Activated T-helper 9 cell treated with anti-CD3 and anti-CD28 coated beads, Interleukin-2, amount 50 U/mL, for 16 hours (primary cell): ENCODE measurements around the gene FGGY.
"Not testable (repeated sequence)": the region's sequence is repeated elsewhere in the genome, so short reads cannot be mapped to it uniquely, and the experiment has no call there.

Experiments used
- DNase-seq: peaks from one replicate; pipeline ENCODE4 v3.0.0-alpha.2; 2020; ENCODE audit warnings: low read depth

FGGY gene

GRCh38 chr1:59350521-59350920 lies 53.6 kb downstream of the FGGY start:
- no peak for DNase-seq

GRCh38 chr1:59352065-59352464 lies 55.2 kb downstream of the FGGY start:
- DNase-seq: no peak

- no peak for DNase-seq
These were observed 56.6 kb downstream of the FGGY start for GRCh38 chr1:59353453-59353852.

GRCh38 chr1:59354239-59354638 lies 57.3 kb downstream of the FGGY start:
- not testable (repeated sequence) for DNase-seq

- DNase-seq: no peak
These were observed 57.9 kb downstream of the FGGY start for GRCh38 chr1:59354709-59355337.

DNA sequence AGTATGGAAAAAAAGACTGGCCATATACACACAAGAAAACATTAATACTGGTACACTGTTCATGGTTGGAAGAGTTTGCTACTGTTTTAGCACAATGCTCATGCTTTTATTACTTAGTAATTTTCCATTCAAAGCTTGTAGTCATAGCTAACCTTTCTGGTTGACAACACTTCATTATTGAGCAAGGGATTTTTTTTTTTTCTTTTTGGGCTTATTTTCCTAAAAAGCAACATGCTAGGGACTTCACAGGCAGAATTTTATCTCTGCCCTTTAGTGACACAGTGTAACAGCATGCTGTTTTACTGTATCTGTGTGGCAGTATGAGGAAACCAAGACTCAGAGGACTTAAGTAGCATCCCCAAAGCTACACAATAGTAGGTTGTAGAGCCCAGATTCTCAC lies 58.5 kb downstream of the FGGY start:
- DNase-seq: no peak

DNA sequence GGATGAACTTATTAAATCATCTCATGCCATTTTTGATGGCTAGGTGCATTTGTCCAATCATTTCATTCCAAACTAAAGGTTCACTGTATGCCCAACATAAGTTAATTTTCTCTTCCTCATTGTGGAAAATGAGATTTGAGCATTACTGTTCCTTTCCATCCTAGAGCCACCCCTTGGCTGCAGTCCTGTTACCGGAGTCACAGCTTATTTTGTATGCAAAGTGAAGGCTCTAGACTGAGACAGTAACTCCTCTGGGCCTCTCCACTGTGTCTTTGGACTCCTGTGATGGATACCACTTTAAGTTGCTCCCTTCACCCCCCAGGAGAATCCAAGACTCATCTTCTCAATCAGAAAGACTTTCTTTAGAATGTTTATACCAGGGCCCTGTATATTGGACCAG lies 59.7 kb downstream of the FGGY start:
- no peak for DNase-seq

DNA sequence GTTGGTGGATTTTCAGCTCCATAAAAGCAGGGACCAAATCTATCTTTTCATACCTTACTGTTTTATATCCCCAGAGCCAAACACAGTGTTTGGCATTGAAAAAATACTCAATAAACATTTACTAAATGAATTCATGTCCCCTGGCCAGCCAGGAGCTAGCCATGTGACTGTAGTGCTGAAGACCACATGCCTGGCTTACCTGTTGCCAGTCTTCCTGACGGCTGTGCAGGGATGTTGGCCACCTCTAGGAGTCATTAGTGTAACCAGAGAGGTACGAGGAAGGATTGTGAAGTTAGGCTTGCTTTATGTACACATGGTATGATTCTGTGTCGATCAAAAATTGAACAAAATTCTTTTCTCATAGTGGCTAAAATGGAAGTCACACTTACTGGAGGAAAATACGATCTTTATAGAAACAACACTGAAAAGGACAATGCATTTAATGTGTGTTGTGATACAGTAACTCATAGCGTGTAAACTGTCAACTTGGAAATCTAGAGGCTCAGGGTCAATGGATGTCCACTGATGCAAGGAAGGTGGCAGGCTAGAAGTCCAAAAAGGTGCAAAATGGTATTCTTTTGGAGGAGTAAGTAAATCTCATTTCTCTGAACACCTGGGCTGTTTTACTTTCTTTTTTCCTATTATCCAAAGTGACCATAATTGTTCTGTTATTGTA lies 60.9 kb downstream of the FGGY start:
- no peak for DNase-seq

GRCh38 chr1:59359325-59359724 lies 62.4 kb downstream of the FGGY start:
- no peak for DNase-seq

DNA sequence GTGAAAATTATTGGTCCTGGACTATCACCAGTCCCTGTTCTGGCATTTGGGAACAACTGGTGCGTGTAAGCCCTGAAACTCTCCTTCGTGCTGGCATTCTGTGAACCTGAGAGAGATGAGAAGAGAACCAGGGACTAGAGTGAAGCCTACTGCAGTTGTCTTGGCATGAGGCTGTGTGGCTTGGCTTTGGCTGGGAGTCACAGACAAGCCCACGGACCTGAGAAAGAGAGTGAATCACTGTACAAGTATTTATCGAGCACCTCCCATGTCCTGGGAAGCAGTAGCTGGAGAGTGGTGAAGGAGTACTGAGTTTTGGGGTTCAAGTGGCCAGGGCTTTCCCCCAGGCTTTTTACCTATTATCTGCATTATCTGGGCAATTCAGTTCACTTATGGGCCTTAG lies 63.3 kb downstream of the FGGY start:
- DNase-seq: no peak

DNA sequence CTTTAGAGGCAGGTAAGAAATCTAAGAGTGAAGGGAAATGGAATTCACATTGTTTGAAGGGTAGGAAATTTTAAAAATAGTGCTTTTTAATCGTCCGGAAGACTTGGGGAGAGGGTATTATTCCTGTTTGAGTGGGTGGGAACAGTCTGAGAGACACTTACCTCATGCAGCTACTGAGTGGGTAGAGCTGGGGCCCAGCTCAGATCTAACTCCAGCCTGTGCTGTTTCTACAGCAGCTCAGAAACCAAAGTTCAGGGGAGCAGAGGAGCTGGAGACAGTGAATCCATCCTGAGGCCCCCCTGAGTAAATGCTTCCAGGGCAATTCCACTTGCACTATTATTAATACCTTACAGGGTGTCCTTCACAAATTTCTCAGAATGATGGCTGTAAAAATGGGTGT lies 63.8 kb downstream of the FGGY start:
- no peak for DNase-seq

DNA sequence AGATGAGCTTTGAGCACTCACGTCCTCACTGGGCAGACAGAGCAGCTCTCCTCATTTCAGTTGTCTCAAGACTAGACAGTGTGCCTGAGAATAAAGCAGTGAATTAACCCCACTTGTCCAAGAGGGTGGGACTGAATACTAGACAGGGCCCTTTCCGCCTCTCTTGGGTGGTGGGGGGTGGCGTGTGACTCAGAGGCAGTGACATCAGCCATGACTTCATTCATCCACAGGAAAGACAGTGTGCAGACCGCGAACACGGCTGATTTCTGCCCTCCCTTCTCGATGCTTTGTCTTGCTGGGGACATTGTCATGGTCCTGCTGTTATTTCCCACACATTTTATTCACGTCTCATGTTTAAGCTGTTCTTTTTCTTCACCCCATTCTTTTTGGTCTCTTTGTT lies 64.9 kb downstream of the FGGY start:
- no peak for DNase-seq

DNA sequence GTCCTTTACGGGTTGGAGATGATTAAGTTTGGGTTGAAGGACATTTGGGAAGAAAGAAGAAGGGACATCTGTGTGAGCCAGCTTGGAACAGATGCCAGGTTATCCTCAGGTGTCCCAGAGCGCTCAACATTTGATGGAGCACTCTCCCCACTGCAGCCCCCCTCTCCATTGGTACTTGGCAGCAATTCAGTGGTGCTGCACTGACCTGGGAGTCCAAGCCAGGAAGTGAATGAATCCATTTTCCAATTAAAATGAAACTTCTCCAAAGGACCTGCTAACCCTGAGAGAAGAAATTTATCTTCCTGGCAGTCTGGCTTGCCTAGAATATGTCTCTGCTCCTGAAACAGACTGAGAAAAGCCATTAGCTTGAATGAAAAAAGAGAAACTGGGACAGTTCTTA lies 67.1 kb downstream of the FGGY start:
- DNase-seq: no peak

DNA sequence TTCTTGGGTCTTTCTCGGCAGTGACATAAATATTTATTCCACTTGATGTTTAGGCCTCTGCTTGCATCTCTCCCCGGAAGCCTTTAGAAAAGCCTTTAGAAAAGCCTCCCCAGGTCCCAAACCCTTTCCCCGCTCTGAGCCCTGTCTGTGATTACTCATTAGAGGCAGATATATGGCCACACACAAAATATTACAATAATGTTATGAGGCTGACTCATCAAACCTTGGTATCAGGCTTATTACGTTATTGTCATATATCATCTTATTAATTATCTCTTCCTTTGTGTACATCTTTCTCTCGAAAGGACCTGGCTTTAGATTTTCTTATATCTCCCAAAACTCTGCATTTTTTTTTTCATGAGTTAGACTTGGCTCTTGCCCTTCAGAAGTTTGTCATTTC lies 69.5 kb downstream of the FGGY start:
- DNase-seq: no peak

DNA sequence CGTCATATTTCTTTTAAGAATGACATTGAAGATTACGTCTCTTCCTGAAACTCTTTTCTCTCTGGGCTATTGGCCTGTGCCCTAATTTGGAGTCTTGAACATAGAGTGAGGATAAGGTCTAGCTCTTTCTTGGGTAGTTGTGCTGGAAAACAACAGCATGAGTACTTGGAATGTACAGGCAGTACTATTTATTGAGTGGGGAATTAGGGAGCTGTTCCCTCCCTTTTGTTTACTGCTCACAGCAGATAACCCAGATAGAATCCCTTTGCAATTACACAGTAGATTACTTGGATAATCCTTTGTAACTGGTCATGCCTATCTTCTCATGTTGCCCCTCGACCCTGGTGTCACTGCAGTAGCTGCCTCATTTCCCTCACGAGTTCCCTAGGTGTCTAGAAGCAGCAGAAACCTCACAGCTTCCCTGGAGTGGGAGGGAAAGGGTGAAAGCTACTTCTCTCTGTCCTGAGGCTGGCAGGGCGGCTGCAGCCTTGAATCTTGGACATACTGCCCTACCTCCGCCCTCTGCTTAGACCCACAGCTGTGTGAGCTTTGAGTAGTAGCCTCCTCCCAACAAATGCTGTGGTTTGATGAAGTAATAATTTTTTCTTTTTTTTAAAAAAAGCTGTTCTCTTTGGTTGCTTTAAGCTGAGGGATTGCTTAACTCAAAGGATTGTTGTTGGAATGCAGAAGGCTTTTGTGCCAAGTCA lies 70.6 kb downstream of the FGGY start:
- no peak for DNase-seq

DNA sequence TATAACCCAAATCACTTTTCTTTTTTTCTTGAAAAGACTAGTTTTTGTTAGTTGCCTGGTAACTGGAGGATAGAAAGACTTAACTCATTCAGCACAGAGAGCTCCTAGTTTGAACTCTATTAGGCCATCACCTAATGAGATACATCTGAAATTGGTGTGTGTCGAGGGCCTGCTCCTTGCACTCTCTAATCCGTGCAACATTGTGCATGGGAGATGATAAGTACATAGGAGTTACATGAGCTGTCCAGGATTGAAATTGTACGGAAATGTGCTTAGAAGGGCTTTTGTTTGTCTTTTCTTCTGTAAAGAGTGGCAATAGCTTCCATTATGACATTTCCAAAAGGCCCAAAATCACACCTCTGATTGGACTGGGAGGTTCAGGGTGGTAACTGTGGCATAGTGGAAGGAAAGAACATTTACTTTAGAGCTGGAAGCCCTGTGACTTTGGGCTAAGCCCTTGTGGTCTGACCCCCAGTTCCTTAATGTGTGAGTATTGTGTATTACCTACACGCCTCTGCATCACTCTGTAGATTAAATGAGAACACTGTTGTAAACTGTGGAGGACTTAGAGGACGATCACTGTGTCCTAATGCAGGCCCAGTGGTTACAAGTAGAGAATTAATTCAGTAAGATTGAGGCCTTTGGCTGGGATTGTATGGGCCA lies 71.2 kb downstream of the FGGY start:
- DNase-seq: no peak

- DNase-seq: no peak
These were observed 78.7 kb downstream of the FGGY start for GRCh38 chr1:59375321-59376220.

GRCh38 chr1:59377350-59377904 lies 80.5 kb downstream of the FGGY start:
- DNase-seq: no peak

- DNase-seq: no peak
These were observed 81.9 kb downstream of the FGGY start for GRCh38 chr1:59378621-59379370.

- no peak for DNase-seq
These were observed 82.5 kb downstream of the FGGY start for GRCh38 chr1:59379371-59379728.

GRCh38 chr1:59383963-59384362 lies 87.1 kb downstream of the FGGY start:
- no peak for DNase-seq
